ENCODE data around the gene C4orf50.

DNA sequence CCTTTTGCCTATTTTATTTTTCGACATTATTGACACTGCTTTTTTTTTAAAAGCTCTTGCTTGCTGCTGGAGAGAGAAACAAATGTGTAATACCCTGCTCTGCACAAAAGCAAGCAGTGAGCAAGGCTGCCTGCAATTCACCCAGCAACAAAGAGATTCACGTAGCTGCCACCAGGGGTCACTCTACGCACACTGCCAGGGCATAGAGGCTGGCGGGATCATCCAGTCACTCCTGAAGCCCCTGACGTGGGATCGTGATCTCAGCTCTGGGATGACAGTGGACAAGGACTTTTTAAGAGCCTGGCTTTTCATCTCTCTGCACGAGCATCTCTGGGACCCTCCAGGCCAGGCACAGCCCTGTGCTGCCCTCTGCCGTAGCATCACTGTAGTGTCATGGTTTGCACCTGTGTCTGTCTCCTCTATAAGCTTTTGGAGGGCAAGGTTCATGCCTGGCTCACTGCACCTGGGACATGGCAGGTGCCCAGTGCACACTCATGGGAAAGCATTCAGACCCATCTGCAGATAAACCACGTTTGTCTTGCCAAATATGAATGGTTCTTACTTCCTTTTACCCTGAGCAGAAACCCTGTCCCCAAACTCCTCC lies 19.8 kb downstream of the C4orf50 start:
- TF ChIP-seq, protein P1, sequence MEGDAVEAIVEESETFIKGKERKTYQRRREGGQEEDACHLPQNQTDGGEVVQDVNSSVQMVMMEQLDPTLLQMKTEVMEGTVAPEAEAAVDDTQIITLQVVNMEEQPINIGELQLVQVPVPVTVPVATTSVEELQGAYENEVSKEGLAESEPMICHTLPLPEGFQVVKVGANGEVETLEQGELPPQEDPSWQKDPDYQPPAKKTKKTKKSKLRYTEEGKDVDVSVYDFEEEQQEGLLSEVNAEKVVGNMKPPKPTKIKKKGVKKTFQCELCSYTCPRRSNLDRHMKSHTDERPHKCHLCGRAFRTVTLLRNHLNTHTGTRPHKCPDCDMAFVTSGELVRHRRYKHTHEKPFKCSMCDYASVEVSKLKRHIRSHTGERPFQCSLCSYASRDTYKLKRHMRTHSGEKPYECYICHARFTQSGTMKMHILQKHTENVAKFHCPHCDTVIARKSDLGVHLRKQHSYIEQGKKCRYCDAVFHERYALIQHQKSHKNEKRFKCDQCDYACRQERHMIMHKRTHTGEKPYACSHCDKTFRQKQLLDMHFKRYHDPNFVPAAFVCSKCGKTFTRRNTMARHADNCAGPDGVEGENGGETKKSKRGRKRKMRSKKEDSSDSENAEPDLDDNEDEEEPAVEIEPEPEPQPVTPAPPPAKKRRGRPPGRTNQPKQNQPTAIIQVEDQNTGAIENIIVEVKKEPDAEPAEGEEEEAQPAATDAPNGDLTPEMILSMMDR (IDR thresholded peaks at IDR 0.05; ENCODE audit: borderline replicate concordance, extremely low read depth, low read length, poor library complexity, severe bottlenecking), result peak; percentile 93
- TF ChIP-seq EZH2 (IDR thresholded peaks at IDR 0.05; ENCODE audit: borderline replicate concordance, low read depth, low read length, severe bottlenecking), result no peak

All from DND-41 (cell line).